ELR (cell line): Measurements from ENCODE around the gene MFAP1.

ENCODE experiments used
- DNase-seq: peaks from one replicate; pipeline ENCODE4 v3.0.0-alpha.2; 2015; ENCODE audit warnings: low read depth

MFAP1 gene

DNA sequence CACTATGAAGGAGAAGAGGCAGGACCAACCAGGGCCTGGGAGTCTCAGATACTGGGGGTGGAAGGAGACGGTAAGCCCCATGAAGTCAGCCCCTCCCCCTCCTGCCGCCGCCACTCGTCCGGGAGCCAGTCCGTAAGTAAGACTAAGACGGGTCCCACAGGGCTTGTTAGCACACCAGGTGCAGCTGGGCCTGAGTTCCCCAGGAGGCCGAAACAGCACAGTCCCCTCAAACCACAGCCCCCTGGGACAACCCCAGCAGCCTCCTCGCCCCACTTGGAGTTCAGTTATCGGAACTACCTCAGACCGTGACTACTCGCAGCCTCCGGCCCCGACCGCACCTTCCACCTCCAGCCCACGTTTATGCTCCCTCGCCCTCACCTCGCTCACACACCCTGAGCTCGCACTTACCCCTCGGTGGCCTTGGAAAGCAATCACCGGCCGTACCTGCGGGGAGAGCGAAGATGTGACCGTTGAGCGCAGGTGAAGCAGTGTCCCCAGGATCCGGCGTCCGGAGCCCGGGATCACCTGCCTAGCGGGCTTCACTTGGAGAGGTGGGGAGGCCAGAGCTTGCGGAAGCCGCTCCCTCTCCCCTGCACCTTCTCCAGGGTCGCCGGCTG is 48.3 kb downstream of the MFAP1 start:
- no peak for DNase-seq

DNA sequence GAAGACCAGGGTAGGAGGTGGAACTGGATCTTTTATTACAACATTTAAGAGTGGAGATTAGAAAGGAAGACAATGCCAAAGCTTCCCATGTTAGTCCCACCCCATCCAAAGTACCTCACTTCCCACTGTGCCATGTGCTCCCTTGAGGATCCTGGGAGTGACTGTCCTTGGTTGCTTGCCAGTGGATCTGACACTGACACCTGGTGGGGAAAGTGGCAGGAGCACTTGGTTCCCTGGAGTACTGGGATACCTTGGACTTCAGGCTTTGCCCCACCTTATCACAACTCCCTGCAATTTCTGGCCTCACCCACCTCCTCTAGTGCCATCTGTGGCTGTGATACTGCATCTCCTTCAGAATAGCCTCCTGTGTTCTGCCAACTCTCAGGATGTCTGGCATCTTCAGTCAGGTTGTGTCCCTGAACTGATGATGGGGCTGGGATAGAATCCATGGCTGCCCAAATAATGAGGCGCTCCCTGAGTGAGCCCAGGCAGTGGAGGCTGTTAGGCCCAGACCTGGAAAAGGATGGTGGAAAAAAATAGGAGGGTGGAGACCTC is 49.0 kb downstream of the MFAP1 start:
- DNase-seq, result peak; percentile 71

DNA sequence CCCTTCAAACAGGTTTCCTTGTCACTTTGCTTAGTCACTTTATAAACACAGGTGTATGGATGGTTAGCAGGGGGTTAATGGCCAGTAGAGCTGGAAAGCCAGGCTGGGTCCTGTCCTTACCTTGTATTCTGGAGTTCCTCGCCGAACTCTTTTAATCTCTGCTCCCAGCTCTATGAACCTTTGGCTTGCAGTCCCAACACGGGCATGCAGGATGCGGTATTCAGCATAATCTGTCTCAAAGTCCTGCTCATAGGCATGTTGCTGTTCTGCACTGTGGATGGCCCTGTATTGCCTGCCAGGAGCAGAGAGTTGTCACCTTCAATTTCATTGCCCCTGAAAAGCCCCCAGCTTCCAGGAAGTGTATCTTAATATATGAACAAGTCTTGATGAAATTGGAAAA is 50.4 kb downstream of the MFAP1 start:
- DNase-seq, result no peak

DNA sequence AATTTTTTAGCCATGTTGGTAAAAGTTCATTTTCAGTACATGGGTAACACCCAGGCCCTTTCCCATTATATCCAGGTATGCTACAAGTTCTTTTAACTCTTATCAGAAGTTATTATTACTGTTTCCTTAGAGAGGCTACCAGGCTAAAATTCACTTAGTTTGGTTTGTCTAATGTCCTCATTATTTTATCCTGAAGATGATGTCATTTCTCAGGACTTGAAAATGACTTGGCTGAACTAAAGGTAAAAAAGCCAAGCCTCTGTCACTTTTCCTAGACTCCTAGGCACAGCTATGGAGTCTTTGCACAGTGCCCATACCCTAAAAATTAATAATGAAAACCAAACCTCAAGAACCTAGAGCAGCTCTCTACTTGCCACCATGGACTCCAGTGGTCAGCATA is 51.9 kb downstream of the MFAP1 start:
- no peak for DNase-seq

DNA sequence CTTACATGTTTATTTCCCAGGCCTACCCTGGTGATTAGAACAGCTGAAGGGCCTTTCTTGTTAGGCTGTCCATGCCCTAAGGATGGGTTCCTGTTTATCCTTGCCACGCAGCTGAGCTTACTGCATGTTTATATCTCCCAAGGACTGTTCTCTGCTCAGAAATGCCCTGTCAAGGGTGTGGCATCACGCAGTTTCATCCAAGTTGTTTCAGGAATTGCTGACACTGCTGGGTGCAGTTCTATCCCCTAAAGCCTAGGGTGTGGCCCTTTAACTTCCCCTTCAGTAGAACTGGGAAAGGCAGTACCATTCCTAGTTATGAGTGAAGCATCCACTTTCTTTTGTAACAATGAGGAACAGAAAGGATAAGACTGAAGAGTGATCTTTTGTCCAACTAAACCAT is 52.7 kb downstream of the MFAP1 start:
- DNase-seq, result no peak

DNA sequence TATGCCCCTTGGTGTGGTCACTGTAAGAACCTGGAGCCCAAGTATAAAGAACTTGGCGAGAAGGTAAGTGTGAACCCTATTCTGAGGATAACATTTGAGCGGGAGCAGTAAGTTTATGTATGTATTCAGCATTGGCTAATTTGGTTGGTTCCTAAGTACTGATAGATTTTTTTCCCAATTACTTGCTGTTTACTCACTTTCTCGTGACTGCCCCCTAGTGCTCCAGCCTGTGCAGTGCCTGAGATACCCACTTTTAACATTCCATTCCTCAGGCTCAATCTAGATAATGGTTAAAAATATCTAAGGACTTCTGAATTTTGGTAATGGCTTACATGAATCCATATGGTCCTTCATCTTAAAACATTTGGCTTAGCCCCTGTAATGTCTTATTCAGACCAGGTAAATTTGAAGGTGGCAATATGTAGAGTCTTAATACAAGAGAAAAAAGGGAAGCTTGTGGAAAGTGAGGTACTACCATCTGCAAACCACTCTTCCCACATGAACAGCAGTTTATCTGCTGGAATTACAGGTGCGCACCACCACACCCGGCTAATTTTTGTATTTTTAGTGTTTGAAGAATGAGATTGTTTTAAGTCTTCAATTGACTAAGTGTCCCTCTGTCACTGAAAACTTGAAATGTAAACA is 54.8 kb downstream of the MFAP1 start:
- DNase-seq, result peak; percentile 75

DNA sequence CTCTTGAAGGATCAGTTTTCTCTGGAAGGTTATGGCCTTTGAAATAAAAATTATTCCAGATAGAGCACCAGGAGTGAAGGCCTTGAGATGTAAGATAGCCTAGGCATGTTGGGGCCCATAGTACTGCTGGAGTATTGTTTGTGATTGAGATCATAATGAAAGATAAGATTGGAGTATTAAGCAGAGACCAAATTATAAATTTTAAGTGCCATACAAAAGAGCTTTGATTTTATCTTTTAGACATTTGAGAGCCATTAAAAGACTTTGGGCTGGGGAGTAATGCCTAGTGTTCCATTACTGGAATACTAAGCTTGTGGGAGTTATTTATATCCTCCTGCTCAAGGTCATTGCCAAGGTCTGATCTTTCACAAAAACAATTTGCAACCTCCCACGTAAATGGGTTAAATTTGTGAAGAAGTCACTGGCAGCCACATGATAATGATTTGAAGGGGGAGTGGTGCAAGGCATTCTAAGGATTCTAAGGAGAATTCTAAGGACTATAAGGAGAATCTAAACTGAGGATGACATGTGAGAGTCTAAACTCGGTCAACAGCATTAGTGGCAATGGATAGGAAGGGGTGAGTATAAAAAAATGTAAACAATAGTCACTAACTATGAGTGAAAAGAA is 60.6 kb downstream of the MFAP1 start:
- DNase-seq, result no peak

DNA sequence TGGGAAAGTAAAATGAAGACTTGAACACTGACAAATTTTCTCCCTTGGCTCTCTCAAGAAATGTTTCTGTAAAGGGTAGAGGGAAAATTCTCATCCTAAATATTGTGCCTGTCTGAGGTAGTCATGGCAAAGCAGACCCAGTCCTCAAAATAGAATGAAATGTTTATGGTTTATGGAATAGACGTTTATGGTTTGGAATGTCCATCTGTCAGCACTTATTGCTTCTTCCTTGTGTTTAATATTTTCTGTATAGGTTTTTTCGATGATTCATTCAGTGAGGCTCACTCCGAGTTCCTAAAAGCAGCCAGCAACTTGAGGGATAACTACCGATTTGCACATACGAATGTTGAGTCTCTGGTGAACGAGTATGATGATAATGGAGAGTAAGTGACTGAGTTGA is 61.7 kb downstream of the MFAP1 start:
- DNase-seq, result peak; percentile 6
